T-helper 17 cell (primary cell): ENCODE measurements around the gene CDKL2. TPM values are rescaled to one million over a fixed set of nuclear protein-coding genes. Genes with fewer than 3 reads are reported as not detected.

Experiments
- ATAC-seq: fragments of 150-1000 bp; cut with Tn5 transposase; 2 replicates; pipeline ENCODE4 v1.10.0; 2021; ENCODE audit warnings: mild to moderate bottlenecking, moderate library complexity
- DNase-seq, 3 donors: peaks; one replicate each; pipeline versions ENCODE4 v3.0.0 to v3.0.0-alpha.2; 2020 to 2021
- H3K9me3 ChIP-seq: one replicate; pipeline ENCODE4 v1.7.0; 2013; ENCODE audit warnings: low read length, mild to moderate bottlenecking; ENCODE audit not compliant: control insufficient read depth, poor library complexity, severe bottlenecking
- H3K27ac Mint-ChIP-seq: one replicate; pipeline ENCODE4 v1.8.0; 2022; ENCODE audit warnings: mild to moderate bottlenecking, moderate library complexity, mixed read lengths
- H3K27me3 Mint-ChIP-seq: one replicate; pipeline ENCODE4 v1.8.0; 2022; ENCODE audit warnings: mixed read lengths
- H3K36me3 Mint-ChIP-seq: one replicate; pipeline ENCODE4 v1.8.0; 2022; ENCODE audit warnings: low read depth, mixed read lengths
- H3K4me1 Mint-ChIP-seq: one replicate; pipeline ENCODE4 v1.8.0; 2022; ENCODE audit warnings: mild to moderate bottlenecking, mixed read lengths
- H3K4me3 Mint-ChIP-seq: one replicate; pipeline ENCODE4 v1.8.0; 2022; ENCODE audit warnings: mild to moderate bottlenecking, moderate library complexity, mixed read lengths
- total RNA-seq, 4 donors: library from RNA in 2 of 4; stranded (reverse) in 2 of 4; gene quantifications; one replicate each; pipeline ENCODE4 v1.2.3 and lab custom pipeline; 2022 to 2026

The CDKL2 gene
- total RNA-seq, 2 donors from 2014 or later, result 0.67 to 1.3 TPM

DNA sequence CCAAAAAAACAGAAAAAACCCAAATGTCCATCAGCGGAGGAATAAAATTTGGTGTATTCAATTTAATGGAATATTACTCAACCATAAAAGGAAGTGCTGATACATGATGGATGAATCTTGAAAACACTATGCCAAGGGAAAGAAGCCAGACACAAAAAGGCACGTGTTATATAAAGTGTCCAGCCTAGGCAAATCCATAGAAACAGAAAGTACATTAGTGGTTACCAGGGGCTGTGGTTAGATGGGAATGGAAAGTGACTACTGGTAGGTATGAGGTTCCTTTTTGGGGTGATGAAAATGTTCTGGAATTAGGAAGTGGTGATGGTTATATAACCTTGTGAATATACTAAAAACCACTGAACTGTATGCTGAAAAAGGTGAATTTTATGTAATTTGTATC, 3.5 kb upstream of the CDKL2 start:
- Mint-ChIP-seq H3K4me3 (no peak overlapping the region), H3K27ac (no peak overlapping the region), H3K27me3 (no peaks in the 10 kb centered on the region), H3K4me1 (peaks cover 10% of the 10 kb centered on the region), H3K36me3 (peaks cover 5% of the 10 kb centered on the region)
- no peaks in the 10 kb centered on the region for H3K9me3 ChIP-seq
- DNase-seq (no peak), ATAC-seq (no peak)

DNA sequence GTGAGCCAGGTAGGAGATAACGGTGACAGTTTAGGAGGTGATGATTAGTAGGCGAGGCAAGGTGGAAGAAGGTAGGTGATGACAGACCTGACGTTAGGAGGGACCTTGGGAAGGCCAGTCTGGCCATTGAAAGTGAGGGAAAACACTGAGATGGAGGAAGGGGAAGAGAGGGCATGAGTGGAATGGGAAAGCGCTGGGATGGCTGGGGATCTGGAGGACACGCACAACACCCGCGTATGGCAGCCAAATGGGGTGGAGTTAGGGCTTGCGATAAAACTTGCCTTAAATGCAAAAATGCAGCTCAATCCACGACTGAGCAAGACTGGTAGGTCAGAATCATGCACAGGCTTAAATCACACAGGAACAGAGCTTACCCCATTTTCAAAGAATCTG, 605 bp upstream of the CDKL2 start:
- Mint-ChIP-seq H3K4me3 (peak overlapping the region; percentile 97), H3K36me3 (peaks cover 3% of the 10 kb centered on the region), H3K27ac (peak overlapping the region; percentile 86), H3K27me3 (no peaks in the 10 kb centered on the region), H3K4me1 (peaks cover 10% of the 10 kb centered on the region)
- no peaks in the 10 kb centered on the region for H3K9me3 ChIP-seq
- no peak for ATAC-seq
- DNase-seq, result no peak

DNA sequence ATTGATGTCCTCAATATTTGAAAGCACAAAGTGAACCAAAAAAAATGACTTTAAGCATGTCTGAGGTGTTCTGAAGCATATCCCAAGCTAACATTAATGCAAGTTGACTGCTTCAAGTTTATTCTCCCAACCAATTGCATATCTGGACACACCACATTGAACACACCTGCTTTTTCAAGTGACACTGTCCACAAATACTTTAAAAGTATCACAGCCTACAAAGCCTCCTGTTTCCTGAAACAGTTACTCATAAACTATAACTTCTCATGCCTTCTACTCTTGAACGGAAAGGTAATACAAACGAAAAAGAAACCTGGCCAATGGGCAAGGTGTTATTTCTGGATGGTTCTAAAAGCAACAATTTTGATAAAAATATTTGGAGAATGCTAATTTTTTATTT, 1.1 kb downstream of the CDKL2 start:
- DNase-seq (no peak), ATAC-seq (no peak)
- no peaks in the 10 kb centered on the region for H3K27me3 Mint-ChIP-seq
- H3K9me3 ChIP-seq, result no peaks in the 10 kb centered on the region
- peak overlapping the region; percentile 86 for H3K27ac Mint-ChIP-seq
- peaks cover 10% of the 10 kb centered on the region for H3K4me1 Mint-ChIP-seq
- H3K36me3 Mint-ChIP-seq, result peaks cover 2% of the 10 kb centered on the region
- H3K4me3 Mint-ChIP-seq, result peak overlapping the region; percentile 12

GRCh38 chr4:75623026-75623425, 7.3 kb downstream of the CDKL2 start:
- H3K9me3 ChIP-seq, result no peaks in the 10 kb centered on the region
- H3K27ac Mint-ChIP-seq, result no peak overlapping the region
- H3K27me3 Mint-ChIP-seq, result no peaks in the 10 kb centered on the region
- no peaks in the 10 kb centered on the region for H3K4me1 Mint-ChIP-seq
- no peak for DNase-seq
- ATAC-seq, result no peak
- no peaks in the 10 kb centered on the region for H3K36me3 Mint-ChIP-seq
- no peak overlapping the region for H3K4me3 Mint-ChIP-seq

DNA sequence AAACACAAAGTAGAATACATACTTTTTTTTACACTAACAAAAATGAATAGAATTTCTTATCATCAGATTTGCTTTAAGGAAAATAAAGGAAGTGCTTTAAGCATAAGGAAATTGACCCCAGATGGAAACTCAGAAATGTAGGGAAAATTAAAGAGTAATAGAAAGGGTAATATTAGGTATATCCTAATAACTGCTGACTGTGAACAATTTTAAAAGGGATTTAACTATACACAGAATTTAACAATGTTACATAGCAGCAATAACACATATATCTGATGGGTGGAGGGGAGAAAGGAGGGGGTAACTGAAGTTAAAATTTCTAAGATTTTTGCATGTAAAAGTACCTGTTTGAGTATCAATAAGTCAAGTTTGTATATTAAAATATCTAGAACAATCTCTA, 8.6 kb downstream of the CDKL2 start:
- Mint-ChIP-seq H3K27me3 (no peaks in the 10 kb centered on the region), H3K4me3 (no peak overlapping the region), H3K36me3 (no peaks in the 10 kb centered on the region), H3K27ac (no peak overlapping the region), H3K4me1 (no peaks in the 10 kb centered on the region)
- no peaks in the 10 kb centered on the region for H3K9me3 ChIP-seq
- DNase-seq (no peak), ATAC-seq (no peak)

DNA sequence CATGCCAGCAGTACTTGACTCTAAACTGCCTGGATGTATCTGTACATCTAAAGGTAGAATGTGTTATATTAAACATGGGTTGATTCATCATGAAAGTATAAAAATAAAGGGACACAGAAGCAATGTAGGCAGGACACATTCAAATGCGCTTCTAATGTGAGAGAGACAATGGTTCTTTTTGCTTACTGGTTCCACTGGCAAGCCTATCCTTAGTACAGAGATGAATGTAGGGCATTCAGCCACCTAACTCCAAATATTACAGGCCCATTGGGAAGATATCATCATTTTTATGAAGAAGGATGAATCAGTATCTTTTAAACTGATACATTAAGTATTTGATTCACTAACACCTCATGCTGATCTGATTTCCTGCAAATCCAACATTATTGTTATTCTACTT, 18.0 kb downstream of the CDKL2 start:
- H3K4me3 Mint-ChIP-seq, result no peak overlapping the region
- peaks cover 5% of the 10 kb centered on the region for H3K36me3 Mint-ChIP-seq
- H3K27me3 Mint-ChIP-seq, result no peaks in the 10 kb centered on the region
- no peaks in the 10 kb centered on the region for H3K4me1 Mint-ChIP-seq
- no peak for DNase-seq
- H3K9me3 ChIP-seq, result no peaks in the 10 kb centered on the region
- no peak overlapping the region for H3K27ac Mint-ChIP-seq
- ATAC-seq, result no peak

DNA sequence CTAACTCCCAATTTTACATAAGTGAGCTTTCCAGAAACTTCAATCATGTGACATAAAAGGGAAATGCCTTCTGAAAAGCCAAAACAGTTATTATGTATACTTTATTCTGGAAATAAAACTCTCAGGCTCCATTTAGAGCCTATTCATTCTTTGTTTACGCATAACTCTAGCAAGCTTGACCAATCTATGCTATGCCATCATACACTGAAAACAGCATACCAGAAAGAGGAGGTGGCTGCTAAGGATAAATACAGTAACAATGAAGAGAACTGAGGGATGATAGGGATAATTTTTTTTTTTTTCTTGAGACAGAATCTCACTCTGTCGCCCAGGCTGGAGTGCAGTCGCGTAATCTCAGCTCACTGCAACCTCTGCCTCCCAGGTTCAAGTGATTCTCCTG, 24.4 kb downstream of the CDKL2 start:
- no peaks in the 10 kb centered on the region for H3K4me1 Mint-ChIP-seq
- no peaks in the 10 kb centered on the region for H3K9me3 ChIP-seq
- H3K4me3 Mint-ChIP-seq, result no peak overlapping the region
- H3K27ac Mint-ChIP-seq, result no peak overlapping the region
- no peak for DNase-seq
- H3K27me3 Mint-ChIP-seq, result no peaks in the 10 kb centered on the region
- no peak for ATAC-seq
- H3K36me3 Mint-ChIP-seq, result peaks cover 2% of the 10 kb centered on the region

GRCh38 chr4:75599647-75600046, 30.7 kb downstream of the CDKL2 start:
- H3K9me3 ChIP-seq, result no peaks in the 10 kb centered on the region
- no peaks in the 10 kb centered on the region for H3K27me3 Mint-ChIP-seq
- H3K4me1 Mint-ChIP-seq, result peaks cover 4% of the 10 kb centered on the region
- DNase-seq, result no peak
- no peak overlapping the region for H3K4me3 Mint-ChIP-seq
- H3K36me3 Mint-ChIP-seq, result peaks cover 4% of the 10 kb centered on the region
- H3K27ac Mint-ChIP-seq, result no peak overlapping the region
- ATAC-seq, result no peak

DNA sequence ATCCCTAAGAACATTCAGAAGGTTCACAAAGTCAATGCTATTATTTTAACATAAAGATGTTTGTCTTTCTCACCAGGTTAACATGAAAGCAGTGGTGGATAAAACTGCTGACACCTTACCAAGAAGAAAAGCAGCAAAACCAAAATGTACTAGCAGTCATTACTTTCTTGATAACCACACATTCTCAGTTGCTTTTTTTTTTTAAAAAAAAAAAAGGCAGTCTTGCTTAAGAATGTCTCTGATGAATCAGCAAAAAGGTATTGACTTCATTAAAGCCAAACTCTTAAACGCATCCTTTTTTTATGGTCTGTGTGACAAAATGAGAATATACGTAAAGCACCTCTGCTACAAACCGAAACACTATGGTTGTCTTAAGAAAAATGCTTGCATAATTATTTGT, 31.9 kb downstream of the CDKL2 start:
- H3K9me3 ChIP-seq, result no peaks in the 10 kb centered on the region
- Mint-ChIP-seq H3K36me3 (peaks cover 4% of the 10 kb centered on the region), H3K4me1 (peaks cover 6% of the 10 kb centered on the region), H3K4me3 (no peak overlapping the region), H3K27me3 (no peaks in the 10 kb centered on the region), H3K27ac (no peak overlapping the region)
- DNase-seq (no peak), ATAC-seq (peak; percentile 27)

GRCh38 chr4:75596061-75596460, 34.3 kb downstream of the CDKL2 start:
- no peak for ATAC-seq
- H3K27me3 Mint-ChIP-seq, result no peaks in the 10 kb centered on the region

GRCh38 chr4:75593393-75593792, 36.9 kb downstream of the CDKL2 start:
- Mint-ChIP-seq H3K27me3 (no peaks in the 10 kb centered on the region), H3K4me3 (no peak overlapping the region), H3K36me3 (no peaks in the 10 kb centered on the region), H3K4me1 (peaks cover 6% of the 10 kb centered on the region), H3K27ac (no peak overlapping the region)
- no peak for ATAC-seq
- no peaks in the 10 kb centered on the region for H3K9me3 ChIP-seq
- no peak for DNase-seq

More at GRCh38 chr4:75596061-75596460, 34.3 kb downstream of the CDKL2 start:
- no peaks in the 10 kb centered on the region for H3K9me3 ChIP-seq
- H3K36me3 Mint-ChIP-seq, result peaks cover 4% of the 10 kb centered on the region
- H3K4me3 Mint-ChIP-seq, result no peak overlapping the region
- peak overlapping the region; percentile 37 for H3K27ac Mint-ChIP-seq
- H3K4me1 Mint-ChIP-seq, result peaks cover 6% of the 10 kb centered on the region
- DNase-seq, result no peak

DNA sequence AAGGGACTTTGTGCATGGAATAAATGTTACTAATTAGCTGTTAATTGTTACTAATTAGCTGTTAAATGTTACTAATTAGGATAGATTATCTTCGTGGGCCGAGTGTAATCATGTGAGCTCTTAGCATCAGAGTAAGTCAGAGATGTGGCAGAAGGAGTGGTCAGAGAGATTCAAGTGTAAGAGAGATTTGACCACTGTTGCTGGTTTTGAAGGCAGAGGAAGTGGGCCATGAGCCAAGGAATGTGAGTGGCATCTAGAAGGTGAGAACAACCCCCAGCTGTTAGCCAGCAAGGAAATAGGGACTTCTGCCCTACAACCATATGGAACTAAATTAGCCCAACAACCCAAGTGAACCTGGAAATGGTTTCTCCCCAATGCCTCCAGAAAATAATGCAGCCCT, 46.3 kb downstream of the CDKL2 start:
- H3K4me3 Mint-ChIP-seq, result no peak overlapping the region
- ATAC-seq, result no peak
- no peak for DNase-seq
- H3K27ac Mint-ChIP-seq, result no peak overlapping the region
- peaks cover 12% of the 10 kb centered on the region for H3K27me3 Mint-ChIP-seq
- no peaks in the 10 kb centered on the region for H3K4me1 Mint-ChIP-seq
- no peaks in the 10 kb centered on the region for H3K9me3 ChIP-seq
- no peaks in the 10 kb centered on the region for H3K36me3 Mint-ChIP-seq

DNA sequence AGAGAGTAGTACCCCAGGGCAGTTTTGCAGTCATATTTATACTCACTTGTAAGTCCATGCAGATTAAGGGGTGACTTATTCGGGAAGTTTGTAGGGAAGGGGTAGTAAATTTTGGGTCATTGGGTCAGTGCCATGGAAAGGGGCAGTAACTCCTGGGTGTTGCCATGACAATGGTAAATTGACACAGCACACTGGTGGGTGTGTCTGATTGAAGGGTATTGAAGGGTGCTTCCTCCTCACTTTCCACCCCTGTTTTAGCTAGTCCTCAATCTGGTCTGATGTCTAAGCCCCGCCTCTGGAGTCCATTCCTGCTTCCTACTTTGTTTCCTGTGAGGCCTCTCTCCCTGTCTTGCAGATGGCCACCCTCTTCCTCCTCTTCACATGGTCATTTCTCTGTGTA, 62.6 kb downstream of the CDKL2 start:
- no peak overlapping the region for H3K4me3 Mint-ChIP-seq
- H3K4me1 Mint-ChIP-seq, result peaks cover 5% of the 10 kb centered on the region
- peaks cover 22% of the 10 kb centered on the region for H3K27me3 Mint-ChIP-seq
- H3K36me3 Mint-ChIP-seq, result peaks cover 6% of the 10 kb centered on the region
- DNase-seq (no peak), ATAC-seq (no peak)
- H3K9me3 ChIP-seq, result no peaks in the 10 kb centered on the region
- peak overlapping the region; percentile 11 for H3K27ac Mint-ChIP-seq

DNA sequence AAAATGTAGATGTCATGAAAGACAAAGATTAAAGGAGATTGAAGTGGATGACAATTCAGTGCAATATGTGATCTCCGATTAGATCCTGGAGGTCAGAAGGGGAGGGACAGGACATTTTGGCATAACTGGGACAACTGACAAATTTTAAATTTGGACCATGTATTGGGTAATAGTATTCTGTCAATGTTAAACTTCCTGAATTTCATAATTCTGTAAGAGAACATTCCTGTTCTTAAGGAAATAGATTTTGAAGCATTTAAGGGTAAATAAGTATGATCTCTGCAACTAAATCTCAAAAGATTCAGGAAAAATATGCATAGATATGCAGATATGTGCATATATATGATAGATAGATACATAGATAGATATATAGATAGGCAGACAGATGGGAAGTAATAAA, 63.4 kb downstream of the CDKL2 start:
- Mint-ChIP-seq H3K4me3 (peak overlapping the region; percentile 41), H3K4me1 (peaks cover 5% of the 10 kb centered on the region), H3K27me3 (peaks cover 25% of the 10 kb centered on the region), H3K36me3 (peaks cover 7% of the 10 kb centered on the region), H3K27ac (peak overlapping the region; percentile 11)
- no peak for DNase-seq
- no peaks in the 10 kb centered on the region for H3K9me3 ChIP-seq
- ATAC-seq, result no peak

- H3K36me3 Mint-ChIP-seq, result peaks cover 7% of the 10 kb centered on the region
- H3K27me3 Mint-ChIP-seq, result peaks cover 30% of the 10 kb centered on the region
- peaks cover 3% of the 10 kb centered on the region for H3K4me1 Mint-ChIP-seq
- ATAC-seq (no peak), DNase-seq (no peak)
- no peak overlapping the region for H3K27ac Mint-ChIP-seq
- H3K4me3 Mint-ChIP-seq, result no peak overlapping the region
- H3K9me3 ChIP-seq, result no peaks in the 10 kb centered on the region
Measured at GRCh38 chr4:75565481-75565880, 64.8 kb downstream of the CDKL2 start.
